KMS-11 (cell line): ENCODE data around the gene OOSP1.
"Not testable (repeated sequence)": the region's sequence is repeated elsewhere in the genome, so short reads cannot be mapped to it uniquely, and the experiment has no call there.

Source experiments
- H2AFZ ChIP-seq: fragments of 200-600 bp; sonication (generic); 2 replicates; pipeline ENCODE4 v1.6.1; 2016; ENCODE audit warnings: antibody characterized with exemption, mixed run types, low read depth
- H3K27ac ChIP-seq: fragments of 200-600 bp; sonication (generic); 2 replicates; pipeline ENCODE4 v1.6.1; 2016; ENCODE audit warnings: mild to moderate bottlenecking, mixed run types
- H3K27me3 ChIP-seq: fragments of 200-600 bp; sonication (generic); 2 replicates; pipeline ENCODE4 v1.6.1; 2017; ENCODE audit warnings: mild to moderate bottlenecking, low read depth, mixed run types, moderate library complexity; ENCODE audit not compliant: insufficient read depth
- H3K36me3 ChIP-seq: fragments of 200-600 bp; sonication (generic); 2 replicates; pipeline ENCODE4 v1.6.1; 2017; ENCODE audit warnings: mild to moderate bottlenecking, mixed run types; ENCODE audit not compliant: insufficient read depth
- H3K4me1 ChIP-seq: fragments of 200-600 bp; sonication (generic); 2 replicates; pipeline ENCODE4 v1.6.1; 2016; ENCODE audit warnings: mild to moderate bottlenecking, low read depth, mixed run types; ENCODE audit not compliant: poor library complexity, severe bottlenecking
- H3K4me2 ChIP-seq: fragments of 200-600 bp; sonication (generic); 2 replicates; pipeline ENCODE4 v1.7.0; 2016; ENCODE audit warnings: mild to moderate bottlenecking, mixed run types
- H3K4me3 ChIP-seq: fragments of 200-600 bp; sonication (generic); IDR thresholded peaks from 2 replicates; pipeline ENCODE4 v1.6.1; 2017; ENCODE audit warnings: low read depth, low read length, mixed read lengths; ENCODE audit not compliant: insufficient read depth
- H3K79me2 ChIP-seq: fragments of 200-600 bp; sonication (generic); 2 replicates; pipeline ENCODE4 v1.6.1; 2016; ENCODE audit warnings: low read depth, mixed run types; ENCODE audit not compliant: insufficient read depth
- H3K9ac ChIP-seq: fragments of 200-600 bp; sonication (generic); 2 replicates; pipeline ENCODE4 v1.6.1; 2016; ENCODE audit warnings: mild to moderate bottlenecking, mixed run types
- H4K20me1 ChIP-seq: fragments of 200-600 bp; sonication (generic); 2 replicates; pipeline ENCODE4 v1.6.1; 2016; ENCODE audit warnings: mild to moderate bottlenecking, mixed run types; ENCODE audit not compliant: insufficient read depth
- CTCF ChIP-seq: fragments of 200-600 bp; sonication (generic); conservative IDR thresholded peaks from 2 replicates; pipeline ENCODE4 v1.6.1; 2017; ENCODE audit warnings: low read depth, mild to moderate bottlenecking, antibody characterized with exemption, low read length, moderate library complexity, mixed read lengths

The OOSP1 gene

GRCh38 chr11:59898650-59899049 lies 39.6 kb upstream of the OOSP1 start:
- H3K27me3 ChIP-seq, result no peaks in the 10 kb centered on the region
- H3K4me1 ChIP-seq, result no peaks in the 10 kb centered on the region
- no peak for TF ChIP-seq CTCF
- H2AFZ ChIP-seq, result no peak overlapping the region
- H3K4me3 ChIP-seq, result no peak overlapping the region
- H3K27ac ChIP-seq, result no peak overlapping the region
- no peak overlapping the region for H3K9ac ChIP-seq
- H4K20me1 ChIP-seq, result no peaks in the 10 kb centered on the region
- no peak overlapping the region for H3K4me2 ChIP-seq
- no peaks in the 10 kb centered on the region for H3K79me2 ChIP-seq
- H3K36me3 ChIP-seq, result no peaks in the 10 kb centered on the region

- Histone ChIP-seq H2AFZ (no peak overlapping the region), H3K27ac (no peak overlapping the region), H3K27me3 (no peaks in the 10 kb centered on the region)
These were observed 38.7 kb upstream of the OOSP1 start for GRCh38 chr11:59899532-59899931.

DNA sequence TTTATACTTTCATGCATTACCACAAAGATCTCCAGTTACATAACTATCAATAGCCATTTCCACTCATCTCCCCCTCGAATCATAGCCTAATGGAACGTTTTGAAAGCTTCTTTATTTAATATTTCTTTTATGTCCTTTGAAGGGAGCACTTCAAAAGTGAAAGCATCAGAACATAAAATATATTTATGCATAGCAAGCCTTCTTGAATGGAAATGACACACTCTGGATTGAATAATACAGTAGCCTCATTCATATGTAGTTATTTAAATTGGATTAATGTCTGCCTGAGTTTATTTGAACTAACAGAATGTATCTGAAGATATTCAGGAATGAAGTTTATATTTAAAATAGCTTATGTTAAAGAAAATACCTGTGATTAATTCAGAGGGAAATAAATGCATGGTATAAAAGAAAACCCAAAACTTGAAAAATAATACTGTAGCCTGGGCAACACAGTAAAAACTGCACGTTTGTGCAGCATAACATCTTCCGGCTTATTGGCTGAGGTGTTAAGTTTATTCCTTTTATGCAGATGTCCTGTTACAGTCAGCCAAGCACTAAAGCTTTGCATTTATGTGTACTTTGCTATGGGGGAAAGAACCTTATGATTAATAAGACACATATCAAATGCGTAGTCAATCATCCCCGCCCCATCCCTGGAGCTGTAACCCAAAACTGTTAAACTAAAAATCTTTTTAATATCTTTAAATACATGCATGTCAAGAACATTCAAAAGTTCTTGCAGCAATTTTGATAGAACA lies 37.7 kb upstream of the OOSP1 start:
- no peak for TF ChIP-seq CTCF
- Histone ChIP-seq H3K4me2 (no peak overlapping the region), H3K9ac (no peak overlapping the region), H2AFZ (no peak overlapping the region), H3K79me2 (no peaks in the 10 kb centered on the region), H3K4me3 (no peak overlapping the region), H3K4me1 (no peaks in the 10 kb centered on the region), H3K27ac (no peak overlapping the region), H4K20me1 (no peaks in the 10 kb centered on the region), H3K27me3 (no peaks in the 10 kb centered on the region), H3K36me3 (no peaks in the 10 kb centered on the region)

More at GRCh38 chr11:59899532-59899931, 38.7 kb upstream of the OOSP1 start:
- Histone ChIP-seq H3K4me3 (no peak overlapping the region), H3K4me2 (no peak overlapping the region), H3K4me1 (no peaks in the 10 kb centered on the region), H3K9ac (no peak overlapping the region), H3K79me2 (no peaks in the 10 kb centered on the region), H3K36me3 (no peaks in the 10 kb centered on the region), H4K20me1 (no peaks in the 10 kb centered on the region)
- TF ChIP-seq CTCF, result no peak

GRCh38 chr11:59901306-59901705 lies 36.9 kb upstream of the OOSP1 start:
- no peaks in the 10 kb centered on the region for H3K79me2 ChIP-seq
- TF ChIP-seq CTCF, result no peak
- no peak overlapping the region for H2AFZ ChIP-seq
- H3K4me2 ChIP-seq, result no peak overlapping the region
- no peaks in the 10 kb centered on the region for H3K27me3 ChIP-seq
- H3K36me3 ChIP-seq, result no peaks in the 10 kb centered on the region
- no peaks in the 10 kb centered on the region for H4K20me1 ChIP-seq
- H3K4me3 ChIP-seq, result no peak overlapping the region
- no peak overlapping the region for H3K9ac ChIP-seq
- H3K27ac ChIP-seq, result no peak overlapping the region
- no peaks in the 10 kb centered on the region for H3K4me1 ChIP-seq

DNA sequence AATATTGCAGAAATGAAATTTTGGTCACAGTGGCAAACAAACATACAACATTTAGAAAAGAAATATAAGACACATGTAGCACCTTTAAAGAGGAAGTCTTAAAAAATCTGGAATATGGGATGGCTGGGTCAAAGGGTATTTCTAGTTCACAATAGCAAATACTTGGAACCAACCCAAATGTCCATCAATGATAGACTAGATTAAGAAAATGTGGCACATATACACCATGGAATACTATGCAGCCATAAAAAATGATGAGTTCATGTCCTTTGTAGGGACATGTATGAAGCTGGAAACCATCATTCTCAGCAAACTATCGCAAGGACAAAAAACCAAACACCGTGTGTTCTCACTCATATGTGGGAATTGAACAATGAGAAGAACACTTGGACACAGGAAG lies 34.7 kb upstream of the OOSP1 start:
- not testable (repeated sequence) for H3K9ac ChIP-seq, H3K27ac ChIP-seq, H2AFZ ChIP-seq, H4K20me1 ChIP-seq, H3K4me2 ChIP-seq, H3K4me1 ChIP-seq, H3K36me3 ChIP-seq, H3K27me3 ChIP-seq, H3K79me2 ChIP-seq, H3K4me3 ChIP-seq
